ENCODE data around the gene RNF135. TPM values are rescaled to one million over a fixed set of nuclear protein-coding genes. Genes with fewer than 3 reads are reported as not detected.
"Not testable (repeated sequence)": the region's sequence is repeated elsewhere in the genome, so short reads cannot be mapped to it uniquely, and the experiment has no call there.

RNF135 gene
- total and polyA plus RNA-seq, 2 of the 4 experiments (the other 2 are of a cell fraction): 5.9 to 9.0 TPM

DNA sequence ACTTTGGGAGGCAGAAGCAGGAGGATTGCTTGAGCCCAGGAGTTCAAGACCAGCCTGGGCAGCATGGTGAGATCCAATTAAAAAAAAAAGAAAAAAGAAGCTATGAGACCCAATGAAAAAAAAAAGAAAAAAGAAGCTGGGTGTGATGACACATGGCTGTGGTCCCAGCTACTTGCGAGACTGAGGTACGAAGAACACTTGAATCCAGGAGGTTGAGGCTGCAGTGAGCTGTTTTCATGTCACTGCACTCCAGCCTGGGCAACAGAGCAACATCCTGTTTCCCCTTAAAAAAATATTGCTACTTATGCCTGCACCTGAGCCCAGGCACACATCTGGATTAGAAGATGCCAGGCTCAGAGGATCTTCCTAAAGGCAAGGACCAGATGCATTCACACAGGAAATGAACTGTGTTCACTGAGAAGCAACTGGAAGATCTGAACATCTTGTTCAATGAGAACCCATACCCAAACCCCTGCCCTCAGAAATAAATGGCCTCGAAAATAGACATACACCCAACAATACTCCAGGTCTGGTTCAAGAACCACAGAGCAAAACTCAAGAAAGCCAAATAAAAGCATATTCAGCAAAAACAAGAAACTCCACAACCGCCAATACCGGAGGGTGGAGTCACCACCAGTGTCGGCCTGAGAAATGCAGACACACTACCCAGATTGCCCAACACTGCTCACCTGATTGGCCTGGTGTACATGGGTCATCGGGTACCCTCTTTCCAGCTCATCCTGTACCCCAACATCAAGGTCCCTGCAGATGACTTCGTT lies 4.4 kb downstream of the RNF135 start:
- DNase-seq: no peak
- Histone ChIP-seq H4K20me1 (ENCODE audit: insufficient read depth, low read length) (no peaks in the 10 kb centered on the region), H2AK9ac (replicated peaks; ENCODE audit: low read depth, low read length, poor library complexity) (no peak overlapping the region), H3K79me1 (ENCODE audit: low read depth in 1 of 2, low read length in 2 of 2) (peaks cover 13 to 41% of the 10 kb centered on the region in 2 experiments), H3K9ac (ENCODE audit: low read depth, low read length) (no peak overlapping the region), H3K18ac (ENCODE audit: low read depth, low read length) (no peak overlapping the region), H3K4ac (ENCODE audit: low read depth, low read length) (no peak overlapping the region), H3K9me1 (ENCODE audit: insufficient read depth, low read length) (no peaks in the 10 kb centered on the region), H3K56ac (ENCODE audit: extremely low read depth, insufficient read depth, low read length) (no peak overlapping the region), H3K9me3 (ENCODE audit: control insufficient read depth, insufficient read depth, low read length) (no peaks in the 10 kb centered on the region), H2BK15ac (ENCODE audit: low read depth, low read length) (no peak overlapping the region), H3K36me3 (ENCODE audit: control insufficient read depth, insufficient read depth, low read length) (peaks cover 4% of the 10 kb centered on the region; the same call in 1 of the 2 replicates), H4K91ac (ENCODE audit: insufficient read depth, low read depth, low read length) (no peak overlapping the region), H3K27ac (ENCODE audit: insufficient read depth, low read length) (no peak overlapping the region), H2BK5ac (ENCODE audit: low read depth, low read length, poor library complexity, severe bottlenecking) (no peak overlapping the region), H3K27me3 (ENCODE audit: control insufficient read depth, insufficient read depth, low read length) (no peaks in the 10 kb centered on the region), H3K14ac (replicated peaks; ENCODE audit: low read depth, low read length) (no peak overlapping the region), H2AK5ac (ENCODE audit: low read depth, low read length) (no peak overlapping the region), H3K4me3 (ENCODE audit: insufficient read depth, low read depth, low read length) (no peak overlapping the region), H4K5ac (ENCODE audit: low read depth, low read length) (no peak overlapping the region), H4K8ac (ENCODE audit: low read depth in 2 of 2, low read length in 2 of 2) (no peak overlapping the region), H2BK120ac (ENCODE audit: low read depth, low read length) (no peak overlapping the region), H2AFZ (replicated peaks; ENCODE audit: low read length, poor library complexity) (no peak overlapping the region), H3K4me2 (ENCODE audit: low read depth, low read length) (no peak overlapping the region), H3K4me1 (ENCODE audit: control insufficient read depth, insufficient read depth, low read length) (peaks cover under 1% of the 10 kb centered on the region; the same call in 1 of the 2 replicates), H3K23ac (ENCODE audit: low read depth, low read length) (no peak overlapping the region), H2BK20ac (ENCODE audit: low read depth, low read length) (no peak overlapping the region)
- CTCF ChIA-PET: interaction anchor here (0.5 kb wide), 1 partner anchor 195 kb away, joined by 4 read pairs; no protein-coding TSS in a partner anchor
- in situ Hi-C loops (cut with MboI; ENCODE audit: low sequenced_read_pairs): no loop called here
- TF ChIP-seq MAFK (IDR thresholded peaks at IDR 0.05; ENCODE audit: low read depth, low read length): peak; percentile 50; the same call in 1 of the 2 replicates
- TF ChIP-seq RAD21 (IDR thresholded peaks at IDR 0.05; ENCODE audit: low read length): no peak
- WGBS, 2 experiments (ENCODE audit: extremely low coverage in 2 of 2, insufficient read length in 1 of 2): 95% methylated on average over 4 of the region's 8 CpGs; no CpG with 5 or more reads in 1 of the 2 experiments
- POLR2A ChIA-PET (ENCODE audit: unreplicated experiment): no interaction called here
- no TSS peak for BruUV-seq (replicated peaks)
- no peak for ATAC-seq (ENCODE audit: low read depth)
- intact Hi-C loops (cut with micrococcal nuclease): no loop called here
- dilution Hi-C loops (cut with HindIII; ENCODE audit: low sequenced_read_pairs, unreplicated experiment): no loop called here

DNA sequence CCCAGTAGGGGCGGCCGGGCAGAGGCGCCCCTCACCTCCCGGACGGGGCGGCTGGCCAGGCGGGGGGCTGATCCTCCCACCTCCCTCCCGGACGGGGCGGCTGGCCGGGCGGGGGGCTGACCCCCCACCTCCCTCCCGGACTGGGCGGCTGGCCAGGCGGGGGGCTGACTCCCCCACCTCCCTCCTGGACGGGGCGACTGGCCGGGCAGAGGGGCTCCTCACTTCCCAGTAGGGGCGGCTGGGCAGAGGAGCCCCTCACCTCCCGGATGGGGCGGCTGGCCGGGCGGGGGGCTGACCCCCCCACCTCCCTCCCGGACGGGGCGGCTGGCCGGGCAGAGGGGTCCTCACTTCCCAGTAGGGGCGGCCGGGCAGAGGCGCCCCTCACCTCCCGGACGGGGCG lies 9.1 kb downstream of the RNF135 start:
- H2BK15ac ChIP-seq (ENCODE audit: low read depth, low read length); H2BK20ac ChIP-seq (ENCODE audit: low read depth, low read length); H3K9ac ChIP-seq (ENCODE audit: low read depth, low read length); H3K4me1 ChIP-seq (ENCODE audit: control insufficient read depth, insufficient read depth, low read length); ATAC-seq (ENCODE audit: low read depth); H3K27ac ChIP-seq (ENCODE audit: insufficient read depth, low read length); H4K5ac ChIP-seq (ENCODE audit: low read depth, low read length); H3K27me3 ChIP-seq (ENCODE audit: control insufficient read depth, insufficient read depth, low read length); DNase-seq; H3K56ac ChIP-seq (ENCODE audit: extremely low read depth, insufficient read depth, low read length); H2AFZ ChIP-seq (replicated peaks; ENCODE audit: low read length, poor library complexity); H3K4me2 ChIP-seq (ENCODE audit: low read depth, low read length); H4K8ac ChIP-seq (ENCODE audit: low read depth in 2 of 2, low read length in 2 of 2); CTCF ChIA-PET; intact Hi-C loops (cut with micrococcal nuclease); H3K4ac ChIP-seq (ENCODE audit: low read depth, low read length); H4K20me1 ChIP-seq (ENCODE audit: insufficient read depth, low read length); H4K91ac ChIP-seq (ENCODE audit: insufficient read depth, low read depth, low read length); in situ Hi-C loops (cut with MboI; ENCODE audit: low sequenced_read_pairs); BruUV-seq (replicated peaks); H3K9me1 ChIP-seq (ENCODE audit: insufficient read depth, low read length); H2BK120ac ChIP-seq (ENCODE audit: low read depth, low read length); H3K9me3 ChIP-seq (ENCODE audit: control insufficient read depth, insufficient read depth, low read length); H3K36me3 ChIP-seq (ENCODE audit: control insufficient read depth, insufficient read depth, low read length); dilution Hi-C loops (cut with HindIII; ENCODE audit: low sequenced_read_pairs, unreplicated experiment); H2AK9ac ChIP-seq (replicated peaks; ENCODE audit: low read depth, low read length, poor library complexity); POLR2A ChIA-PET (ENCODE audit: unreplicated experiment); H3K14ac ChIP-seq (replicated peaks; ENCODE audit: low read depth, low read length); H3K4me3 ChIP-seq (ENCODE audit: insufficient read depth, low read depth, low read length); H3K18ac ChIP-seq (ENCODE audit: low read depth, low read length); H2BK5ac ChIP-seq (ENCODE audit: low read depth, low read length, poor library complexity, severe bottlenecking); H2AK5ac ChIP-seq (ENCODE audit: low read depth, low read length); H3K23ac ChIP-seq (ENCODE audit: low read depth, low read length): not testable (repeated sequence)
- H3K79me1 ChIP-seq (ENCODE audit: low read depth in 1 of 2, low read length in 2 of 2): peaks cover 3 to 23% of the 10 kb centered on the region in 2 experiments; a peak in 3 of 4 replicates
- no CpG with 5 or more reads among the region's 33 CpGs for WGBS, 2 experiments (ENCODE audit: extremely low coverage in 2 of 2, insufficient read length in 1 of 2)

Data from IMR-90 (cell line).